Measurements from ENCODE around the gene CD209.

Gene CD209

DNA sequence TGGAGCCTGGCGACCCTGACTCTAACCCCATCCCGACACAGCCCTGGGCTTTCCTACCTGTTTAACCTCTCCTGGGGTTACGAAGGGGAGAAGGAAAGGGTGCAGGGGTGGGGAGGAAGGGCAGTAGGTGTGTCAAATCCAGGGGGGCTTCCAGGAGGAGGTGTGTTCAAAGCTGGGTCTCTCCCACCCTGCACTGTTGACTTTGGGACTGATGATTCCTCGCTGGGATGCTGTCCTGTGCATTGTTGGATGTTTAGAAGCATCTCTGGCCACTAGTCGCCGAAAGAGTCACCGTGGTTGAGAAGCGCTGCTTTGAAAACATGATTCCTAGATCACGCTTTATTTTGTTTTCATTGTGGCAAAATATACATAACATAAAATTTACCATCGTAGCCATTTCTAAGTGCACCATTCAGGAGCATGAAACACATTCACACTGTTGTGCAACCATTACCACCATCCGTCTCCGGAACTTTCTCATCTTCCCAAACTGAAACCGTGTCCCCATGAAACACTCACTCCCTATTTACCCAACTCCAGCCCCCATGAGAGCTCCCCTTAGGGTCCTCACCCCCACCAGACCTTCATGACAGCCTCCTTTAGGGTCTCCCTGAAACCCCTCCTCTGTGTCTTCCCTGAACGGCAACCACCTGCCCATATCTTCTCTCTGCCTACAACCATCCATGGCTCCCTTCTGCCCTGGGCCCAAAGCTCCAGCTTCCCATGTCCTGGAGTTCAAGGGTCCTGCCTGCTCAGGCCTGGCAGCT is 41.0 kb downstream of the CD209 start:
- no peak for DNase-seq (ENCODE audit: low read depth in 2 of 2)

DNA sequence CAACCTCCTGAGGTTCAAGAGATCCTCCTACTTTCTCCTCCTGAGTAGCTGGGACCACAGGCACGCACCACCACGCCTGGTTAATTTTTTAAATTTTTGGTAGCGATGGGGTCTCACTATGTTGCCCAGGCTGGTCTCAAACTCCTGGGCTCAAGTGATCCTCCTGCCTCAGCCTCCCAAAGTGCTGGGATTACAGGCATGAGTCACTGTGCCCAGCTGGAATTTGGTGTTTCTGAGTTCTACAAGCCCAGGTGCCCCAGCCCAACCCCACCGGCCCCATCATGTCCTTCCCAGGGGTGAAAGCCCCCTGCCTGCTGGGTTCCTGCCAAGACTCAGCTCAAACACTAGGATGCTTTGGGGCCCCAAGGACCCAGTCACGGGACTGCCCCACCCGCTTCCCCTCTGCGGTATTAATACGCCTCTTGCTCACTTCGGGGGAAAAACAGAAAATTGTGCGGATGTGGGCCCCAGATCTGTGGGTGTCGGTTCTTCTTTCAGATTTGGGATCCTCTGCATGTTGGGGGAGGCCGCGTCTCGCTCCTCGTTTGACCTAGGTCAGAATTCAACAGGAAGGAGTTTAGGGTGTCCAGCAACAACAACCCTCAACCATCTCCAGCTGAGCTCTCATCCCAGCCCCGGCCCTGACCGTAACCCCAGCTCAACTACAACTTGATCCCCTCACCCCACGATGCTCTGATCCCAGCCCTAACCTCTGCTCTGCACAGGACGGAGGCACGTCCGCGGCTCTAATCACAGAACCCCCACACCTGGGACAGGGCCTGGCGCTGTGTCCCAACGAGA is 41.7 kb downstream of the CD209 start:
- no peak for DNase-seq (ENCODE audit: low read depth in 2 of 2)

DNA sequence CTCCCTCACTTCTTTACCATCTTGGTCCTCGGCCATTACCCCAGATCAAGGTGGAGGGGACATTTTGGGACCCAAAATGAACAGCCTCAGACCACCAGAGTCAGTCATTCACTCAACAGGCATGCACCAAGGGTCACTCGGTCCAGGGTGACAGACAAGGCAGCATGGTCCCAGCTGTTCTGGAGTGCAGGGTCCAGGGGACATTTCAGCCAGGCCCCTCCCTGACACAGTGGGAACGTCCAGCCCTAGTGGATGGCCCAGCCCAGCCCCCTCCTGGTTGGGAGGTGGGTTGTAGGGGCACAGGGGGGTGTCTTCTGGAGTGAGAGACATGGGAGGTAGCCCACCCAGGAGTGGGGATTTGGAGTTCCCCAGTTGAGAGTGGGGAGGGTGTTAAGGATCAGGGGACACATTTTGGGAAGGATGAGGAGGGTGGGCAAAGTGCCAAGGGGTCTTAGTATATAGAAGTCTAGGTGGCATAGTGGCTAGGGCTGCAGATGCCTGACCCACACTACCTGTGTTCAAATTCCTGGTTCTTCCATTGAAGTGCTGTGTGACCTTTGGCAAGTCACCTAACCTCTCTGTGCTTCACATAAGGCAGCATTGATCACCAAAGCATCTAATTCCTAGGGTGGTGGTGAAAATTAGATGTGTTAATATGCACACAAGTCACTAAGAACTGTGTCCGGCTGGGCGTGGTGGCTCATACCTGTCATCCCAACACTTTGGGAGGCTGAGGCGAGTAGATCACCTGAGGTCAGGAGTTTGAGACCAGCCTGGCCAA is 42.9 kb downstream of the CD209 start:
- no peak for DNase-seq (ENCODE audit: low read depth in 2 of 2)

DNA sequence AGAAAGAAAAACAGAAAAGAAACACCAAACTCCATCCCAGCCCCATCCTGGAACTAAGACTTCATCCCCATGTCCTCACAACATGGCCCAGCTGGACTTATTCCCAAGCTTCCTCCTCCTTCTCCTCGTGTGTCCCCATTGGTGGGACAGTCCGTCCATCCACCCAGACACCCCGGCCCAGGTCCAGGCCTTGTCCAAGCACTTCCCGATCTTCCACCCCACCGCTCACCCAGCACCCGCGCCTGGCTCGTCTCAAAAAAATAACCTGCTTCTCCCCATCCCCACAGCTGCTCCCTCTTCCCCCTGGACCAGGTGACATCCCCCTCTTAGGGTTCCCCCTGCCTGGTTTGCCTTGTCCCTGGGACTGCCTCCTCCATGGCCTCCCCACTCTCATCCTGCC is 44.0 kb downstream of the CD209 start:
- no peak for DNase-seq (ENCODE audit: low read depth in 2 of 2)

DNA sequence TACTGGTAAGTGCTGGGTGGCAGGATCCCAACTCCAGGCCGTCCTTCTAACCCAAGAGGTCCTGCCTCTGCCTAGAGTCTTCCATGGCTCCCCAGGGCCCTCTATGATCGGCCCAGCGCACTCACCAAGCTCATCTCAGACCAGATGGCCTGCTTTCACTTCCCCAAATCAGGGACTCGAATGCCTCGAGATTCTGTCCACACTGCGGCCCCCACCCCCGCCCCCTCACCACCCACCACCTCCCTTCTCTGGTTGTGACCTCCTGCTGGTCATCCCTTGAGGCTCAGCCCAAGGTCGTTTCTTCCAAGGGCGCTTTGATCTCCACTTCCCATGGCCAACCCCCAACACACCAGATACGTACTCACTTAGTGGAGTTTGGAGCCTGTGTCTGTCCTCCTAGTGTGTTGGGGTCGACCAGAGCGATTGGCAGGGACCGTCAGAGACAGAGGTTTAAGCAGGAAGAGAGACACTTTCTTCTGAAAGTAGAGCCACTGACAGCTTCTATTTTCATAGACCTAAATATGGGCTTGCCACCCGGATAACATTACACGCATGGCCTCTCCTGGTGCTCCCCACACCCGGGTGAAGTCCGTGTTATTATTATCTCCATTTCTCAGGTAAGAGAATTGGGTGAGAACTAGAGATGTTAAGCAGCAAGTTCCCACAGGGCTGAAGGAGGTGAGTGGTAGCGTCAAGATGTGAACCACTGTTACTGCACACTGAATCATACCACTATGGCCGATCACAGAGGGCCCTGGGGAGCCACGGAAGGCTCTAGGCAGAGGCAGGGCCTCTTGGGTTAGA is 45.5 kb downstream of the CD209 start, which contains the start of gene FCER2:
FCER2 (minus strand) TSS at position 478 of the 804 bp plus-strand sequence. CDS start 2,371 bp downstream, outside the sequence.
- DNase-seq (ENCODE audit: low read depth in 2 of 2), result no peak

DNA sequence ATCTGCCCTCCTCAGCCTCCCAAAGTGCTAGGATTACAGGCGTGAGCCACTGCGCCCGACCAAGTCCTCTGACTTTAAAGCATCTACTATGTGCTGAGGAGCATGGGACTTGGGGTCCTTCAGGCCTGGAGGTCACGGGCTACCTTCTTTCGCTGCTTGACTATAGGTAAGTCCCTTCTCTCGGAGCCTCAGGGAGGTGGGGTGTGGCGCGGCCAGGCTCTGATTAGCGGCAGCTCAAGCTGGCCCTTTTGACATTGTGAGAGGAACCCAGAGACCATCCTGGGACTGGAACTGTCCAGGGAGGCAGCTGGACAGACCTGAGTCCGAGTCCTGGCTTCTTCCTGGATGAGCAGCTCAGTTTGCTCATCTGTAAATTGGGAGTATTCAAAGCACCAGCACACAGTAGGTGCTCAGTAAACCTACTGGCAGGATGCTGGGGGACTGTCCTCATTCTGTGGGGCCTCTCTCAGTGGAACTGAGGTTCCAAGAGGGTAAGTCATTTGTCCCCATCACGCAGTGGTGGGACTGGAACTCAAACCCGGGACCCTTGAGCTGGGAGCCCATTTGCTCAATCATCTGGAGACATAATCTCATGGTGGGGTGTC is 46.2 kb downstream of the CD209 start:
- no peak for DNase-seq (ENCODE audit: low read depth in 2 of 2)

DNA sequence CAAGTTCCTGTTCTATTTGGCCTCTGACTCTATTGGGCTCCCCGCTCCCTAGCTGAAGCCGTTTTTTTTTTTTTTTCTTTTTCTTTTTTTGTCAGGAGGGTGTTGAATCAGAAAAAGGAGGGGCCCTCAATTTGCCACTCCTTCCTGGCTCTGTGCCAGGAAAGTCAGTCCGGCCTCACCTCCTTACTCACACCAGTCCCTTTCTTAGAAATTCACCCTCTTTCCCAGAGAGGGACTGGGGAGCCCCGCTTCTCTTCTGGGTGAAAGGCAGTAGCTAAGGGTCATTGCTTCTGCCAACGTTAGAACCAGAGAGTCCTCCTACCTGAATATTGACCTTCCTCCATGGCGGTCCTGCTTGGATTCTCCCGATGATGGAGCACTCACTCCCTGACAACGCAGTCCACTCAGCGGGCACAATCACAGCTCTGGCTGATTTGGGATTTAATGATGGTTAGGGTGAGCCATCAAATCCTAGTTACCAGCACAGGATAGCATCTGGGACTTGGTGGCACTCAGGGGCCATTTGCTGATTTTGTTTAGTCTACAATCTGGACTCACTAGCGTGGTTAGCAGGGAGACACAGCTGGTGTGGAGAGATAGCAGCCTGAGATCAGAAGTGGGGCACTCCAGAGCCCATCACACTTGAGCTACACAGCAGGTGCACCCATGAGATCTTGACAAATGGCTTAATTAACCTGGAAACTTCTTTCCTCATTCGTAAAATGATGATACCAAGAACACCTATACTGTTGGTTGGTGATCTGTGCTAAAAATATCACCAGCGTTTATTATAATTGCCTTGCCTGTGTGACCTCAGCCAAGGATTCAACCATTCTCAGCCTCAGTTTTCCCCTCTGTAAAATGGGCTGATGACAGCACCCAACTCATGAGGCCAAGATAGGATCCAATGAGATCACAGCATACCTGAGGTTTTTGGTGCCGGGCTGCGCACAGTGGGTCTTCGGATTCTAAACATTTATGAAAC is 47.6 kb downstream of the CD209 start:
- no peak for DNase-seq (ENCODE audit: low read depth in 2 of 2)

DNA sequence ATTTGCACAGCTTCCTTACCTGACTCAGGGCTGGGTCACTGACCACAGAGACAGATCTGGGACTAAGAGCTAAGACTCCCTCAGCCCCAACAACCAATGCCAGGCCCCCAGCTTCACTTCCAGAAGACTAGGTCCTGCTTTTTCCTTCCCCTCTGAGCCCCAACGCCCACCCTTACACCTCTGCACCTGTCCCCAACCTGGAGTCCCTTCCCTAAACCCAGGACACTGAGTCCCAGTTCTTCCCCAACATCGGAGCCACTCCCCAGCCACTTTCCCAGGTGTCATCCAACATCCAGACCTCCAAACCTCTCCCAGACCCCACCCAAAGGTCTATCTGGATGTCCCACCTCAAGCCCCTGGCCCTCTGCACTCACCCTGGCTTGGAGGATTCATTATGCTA is 48.3 kb downstream of the CD209 start:
- DNase-seq (ENCODE audit: low read depth in 2 of 2), result no peak

DNA sequence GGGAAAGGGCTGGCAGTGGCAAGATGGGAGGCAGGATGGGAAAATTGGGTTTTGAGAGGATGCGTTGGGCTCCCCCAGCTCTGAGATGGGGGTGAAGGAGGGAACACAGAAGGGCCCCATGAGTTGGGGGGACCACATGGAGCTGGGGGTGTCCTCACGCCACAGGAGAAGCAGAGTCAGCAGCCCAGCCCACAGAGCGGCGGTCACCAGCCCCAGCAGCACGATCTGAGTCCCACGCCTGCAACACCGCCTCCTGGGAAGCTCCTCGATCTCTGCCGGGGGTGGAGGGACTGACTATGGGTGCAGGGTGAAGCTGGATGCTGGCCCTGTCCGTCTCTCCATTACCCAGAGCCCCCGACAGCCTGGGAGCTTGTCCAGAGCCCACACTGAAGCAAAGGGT is 48.8 kb downstream of the CD209 start:
- no peak for DNase-seq (ENCODE audit: low read depth in 2 of 2)

DNA sequence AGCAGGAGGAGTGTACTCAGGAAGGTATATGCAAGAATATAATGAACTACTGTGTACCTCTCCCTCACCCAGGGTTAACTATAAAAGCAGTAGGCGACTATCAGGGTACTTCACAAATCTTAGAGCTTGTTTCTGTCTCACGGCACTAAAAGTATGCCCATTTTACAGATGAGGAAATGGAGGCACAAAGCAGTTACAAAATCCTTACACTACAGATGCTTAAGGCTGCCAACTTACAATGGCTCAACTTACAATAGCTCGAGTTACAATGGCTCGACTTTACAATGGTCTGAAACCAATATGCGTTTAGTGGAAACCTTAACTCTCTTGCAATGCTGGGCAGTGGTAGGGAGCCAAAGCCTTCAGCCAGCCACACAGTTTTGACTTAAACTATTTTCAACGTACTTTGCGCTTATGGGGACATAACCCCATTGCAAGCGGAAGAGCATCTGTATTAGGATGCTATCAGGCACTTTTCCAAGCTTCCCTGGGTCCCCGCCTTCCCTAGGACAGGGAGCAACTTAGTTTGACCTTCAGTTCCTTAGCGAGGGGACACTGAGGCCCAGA is 49.5 kb downstream of the CD209 start:
- DNase-seq (ENCODE audit: low read depth in 2 of 2), result no peak

DNA sequence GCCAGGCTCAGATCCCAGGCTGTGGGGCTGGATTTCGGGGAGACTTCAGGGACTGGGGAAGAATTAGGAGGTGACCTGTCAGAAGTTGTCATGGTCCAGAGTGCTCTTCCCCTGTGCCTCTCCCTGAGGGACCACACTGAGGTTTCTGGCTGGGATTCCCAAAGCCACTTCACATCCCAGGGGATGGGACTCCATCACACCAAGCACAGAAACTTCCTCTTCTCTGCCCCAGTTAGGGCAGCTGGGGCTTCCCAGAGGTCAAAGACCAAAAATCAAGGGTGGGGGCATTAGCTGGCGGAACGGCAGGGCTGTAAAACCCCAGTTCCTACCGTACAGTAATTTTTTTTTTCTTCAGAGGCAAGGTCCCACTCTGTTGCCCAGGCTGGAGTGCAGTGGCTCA is 52.8 kb downstream of the CD209 start:
- no peak for DNase-seq (ENCODE audit: low read depth in 2 of 2)

DNA sequence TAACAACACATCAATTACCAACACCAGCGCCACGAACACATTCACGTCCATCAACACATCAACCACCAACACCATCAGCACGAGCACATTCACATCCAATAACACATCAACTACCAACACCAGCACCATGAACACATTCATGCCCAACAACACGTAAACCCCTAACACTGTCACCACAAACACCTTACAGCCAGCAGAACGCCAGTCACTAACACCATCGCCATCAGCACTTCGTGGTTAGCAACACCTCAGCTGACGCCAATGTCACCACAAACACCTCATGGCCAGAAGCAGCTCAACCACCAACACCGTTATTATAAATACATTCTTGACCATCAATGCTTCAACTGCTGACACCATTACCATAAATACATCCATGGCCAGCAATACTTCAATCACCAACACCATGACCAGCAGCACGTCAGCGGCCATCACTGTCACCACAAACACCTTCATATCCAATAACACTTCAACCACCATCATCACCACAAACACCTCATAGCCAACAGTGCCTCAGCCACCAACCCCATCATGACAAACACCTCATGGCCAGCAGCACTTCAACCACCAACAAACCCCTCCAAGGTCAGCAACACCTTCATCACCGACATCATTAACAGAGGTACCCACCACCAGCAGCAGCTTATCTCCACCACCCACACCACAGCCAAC is 54.8 kb downstream of the CD209 start:
- no peak for DNase-seq (ENCODE audit: low read depth in 2 of 2)

DNA sequence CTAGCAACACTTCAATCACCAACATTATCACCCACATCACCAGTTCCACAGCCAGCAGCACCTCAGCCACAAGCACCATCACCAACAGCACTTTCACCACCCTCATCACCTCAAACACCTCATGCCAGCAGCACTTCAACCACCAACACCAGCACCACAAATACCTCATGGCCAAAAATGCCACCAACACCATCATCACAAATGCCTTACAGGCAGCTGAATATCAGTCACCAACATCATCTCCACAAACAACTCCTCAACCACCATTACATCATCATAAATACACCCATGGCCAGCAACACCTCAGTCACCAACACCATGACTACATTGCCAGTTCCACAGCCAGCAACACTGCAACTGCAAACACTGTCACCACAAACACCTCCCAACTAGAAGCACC is 55.8 kb downstream of the CD209 start:
- no peak for DNase-seq (ENCODE audit: low read depth in 2 of 2)

DNA sequence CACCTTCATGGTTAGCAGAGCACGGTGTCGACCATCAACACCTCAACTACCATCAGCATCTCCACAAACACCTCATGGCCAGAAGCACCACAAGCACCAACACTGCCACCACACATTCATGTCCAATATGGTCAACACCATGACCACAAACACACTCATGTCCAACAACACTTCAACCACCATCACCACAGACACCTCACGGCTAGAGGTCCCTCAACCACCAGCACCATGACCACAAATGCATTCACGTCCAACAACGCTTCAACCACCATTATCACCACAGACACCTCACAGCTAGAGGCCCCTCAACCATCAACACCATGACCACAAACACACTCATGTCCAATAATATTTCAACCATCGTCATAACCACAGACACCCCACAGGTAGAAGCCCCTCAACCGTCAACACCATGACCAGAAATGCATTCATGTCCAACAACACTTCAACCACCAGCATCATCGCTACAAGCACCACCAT is 56.5 kb downstream of the CD209 start:
- no peak for DNase-seq (ENCODE audit: low read depth in 2 of 2)
